HG03280 (cell line): ENCODE measurements around the gene FLAD1.
"Not testable (repeated sequence)": the region's sequence is repeated elsewhere in the genome, so short reads cannot be mapped to it uniquely, and the experiment has no call there.

ENCODE experiments used
- ATAC-seq: cut with Tn5 transposase; IDR thresholded peaks from one replicate; pipeline ENCODE4 v1.9.1; 2021; ENCODE audit warnings: mild to moderate bottlenecking, moderate library complexity; ENCODE audit not compliant: unreplicated experiment

Gene FLAD1

GRCh38 chr1:154988058-154988954 lies 5.2 kb downstream of the FLAD1 start:
- ATAC-seq, result no peak

- ATAC-seq, result no peak
Observed at GRCh38 chr1:154989195-154989860, 6.2 kb downstream of the FLAD1 start.

- no peak for ATAC-seq
Observed at GRCh38 chr1:154990276-154990675, 7.1 kb downstream of the FLAD1 start.

- ATAC-seq, result no peak
Observed at GRCh38 chr1:154992721-154993571, 9.8 kb downstream of the FLAD1 start.

- ATAC-seq, result no peak
Observed at GRCh38 chr1:154993572-154994268, 10.6 kb downstream of the FLAD1 start, which contains the start of gene LENEP. LENEP (plus strand) TSS chr1:154993586; CDS start chr1:154993608, 22 bp downstream.

GRCh38 chr1:154994269-154994587 lies 11.1 kb downstream of the FLAD1 start:
- no peak for ATAC-seq

GRCh38 chr1:154994591-154994990 lies 11.4 kb downstream of the FLAD1 start:
- no peak for ATAC-seq

- not testable (repeated sequence) for ATAC-seq
Observed at GRCh38 chr1:154995301-154995983, 12.3 kb downstream of the FLAD1 start.

- ATAC-seq, result no peak
Observed at GRCh38 chr1:154996966-154997701, 14.0 kb downstream of the FLAD1 start.

- no peak for ATAC-seq
Observed at GRCh38 chr1:154998201-154998780, 15.1 kb downstream of the FLAD1 start.

- no peak for ATAC-seq
Observed at GRCh38 chr1:154998818-154999570, 15.8 kb downstream of the FLAD1 start.

- no peak for ATAC-seq
Observed at GRCh38 chr1:154999571-155000410, 16.6 kb downstream of the FLAD1 start.

- no peak for ATAC-seq
Observed at GRCh38 chr1:155000411-155000725, 17.2 kb downstream of the FLAD1 start.

GRCh38 chr1:155000726-155001424 lies 17.7 kb downstream of the FLAD1 start:
- ATAC-seq, result peak; percentile 36

- ATAC-seq, result no peak
Observed at GRCh38 chr1:155001425-155001674, 18.2 kb downstream of the FLAD1 start.

- ATAC-seq, result peak; percentile 59
Observed at GRCh38 chr1:155001675-155002463, 18.7 kb downstream of the FLAD1 start.
